Ishikawa (cell line): ENCODE measurements around the gene OR11A1.

Source experiments
- CEBPB ChIP-seq: IDR thresholded peaks from 2 replicates; pipeline ENCODE4 v1.6.1; 2012
- CREB1 ChIP-seq: IDR thresholded peaks from 2 replicates; pipeline ENCODE4 v1.6.1; 2012; ENCODE audit warnings: low read depth
- EP300 ChIP-seq: IDR thresholded peaks from 2 replicates; pipeline ENCODE4 v1.6.1; 2012; ENCODE audit warnings: borderline replicate concordance
- FOXM1 ChIP-seq: IDR thresholded peaks from 2 replicates; pipeline ENCODE4 v1.6.1; 2012; ENCODE audit warnings: low read depth, borderline replicate concordance
- NFIC ChIP-seq: IDR thresholded peaks from 2 replicates; pipeline ENCODE4 v1.6.1; 2012
- RAD21 ChIP-seq: IDR thresholded peaks from 2 replicates; pipeline ENCODE4 v1.6.1; 2012; ENCODE audit warnings: low read depth
- TAF1 ChIP-seq: IDR thresholded peaks from 2 replicates; pipeline ENCODE4 v1.6.1; 2012; ENCODE audit warnings: low read depth, mild to moderate bottlenecking
- TCF12 ChIP-seq: IDR thresholded peaks from 2 replicates; pipeline ENCODE4 v1.6.1; 2012; ENCODE audit warnings: low read depth
- YY1 ChIP-seq: IDR thresholded peaks from 2 replicates; pipeline ENCODE4 v1.6.1; 2012; ENCODE audit warnings: low read depth
- TF ChIP-seq, protein P1 (sequence below): IDR thresholded peaks from 2 replicates; pipeline ENCODE4 v1.6.1; 2012; ENCODE audit warnings: low read depth, mild to moderate bottlenecking
- TF ChIP-seq, protein P2 (sequence below): IDR thresholded peaks from 2 replicates; pipeline ENCODE4 v1.6.1; 2012
- TF ChIP-seq, protein P3 (sequence below): IDR thresholded peaks from 2 replicates; pipeline ENCODE4 v1.6.1; 2012

DNA sequence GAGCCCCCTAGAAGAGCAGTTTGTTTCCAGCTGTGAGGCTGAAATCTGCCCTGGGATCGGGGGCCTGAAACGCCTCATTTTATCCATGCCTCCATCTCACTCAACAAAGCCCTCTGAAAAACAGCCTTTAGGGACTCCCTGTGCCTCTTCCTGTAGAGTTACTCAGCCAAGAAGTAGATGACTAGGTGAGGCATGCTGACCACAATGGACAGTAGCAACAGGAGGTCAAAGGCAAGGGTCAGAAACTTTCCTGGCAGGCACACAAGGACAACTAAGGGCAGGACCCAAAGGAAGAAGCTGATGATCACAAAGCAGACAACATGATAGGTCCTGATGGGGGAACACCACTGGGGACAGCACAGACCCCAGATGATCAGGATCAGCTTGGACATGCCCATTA is 18.1 kb upstream of the OR11A1 start:
- TF ChIP-seq EP300 (no peak), RAD21 (no peak), CEBPB (no peak), TAF1 (no peak), CREB1 (no peak), YY1 (no peak), TCF12 (no peak), NFIC (no peak), FOXM1 (no peak)
- TF ChIP-seq, protein P1, sequence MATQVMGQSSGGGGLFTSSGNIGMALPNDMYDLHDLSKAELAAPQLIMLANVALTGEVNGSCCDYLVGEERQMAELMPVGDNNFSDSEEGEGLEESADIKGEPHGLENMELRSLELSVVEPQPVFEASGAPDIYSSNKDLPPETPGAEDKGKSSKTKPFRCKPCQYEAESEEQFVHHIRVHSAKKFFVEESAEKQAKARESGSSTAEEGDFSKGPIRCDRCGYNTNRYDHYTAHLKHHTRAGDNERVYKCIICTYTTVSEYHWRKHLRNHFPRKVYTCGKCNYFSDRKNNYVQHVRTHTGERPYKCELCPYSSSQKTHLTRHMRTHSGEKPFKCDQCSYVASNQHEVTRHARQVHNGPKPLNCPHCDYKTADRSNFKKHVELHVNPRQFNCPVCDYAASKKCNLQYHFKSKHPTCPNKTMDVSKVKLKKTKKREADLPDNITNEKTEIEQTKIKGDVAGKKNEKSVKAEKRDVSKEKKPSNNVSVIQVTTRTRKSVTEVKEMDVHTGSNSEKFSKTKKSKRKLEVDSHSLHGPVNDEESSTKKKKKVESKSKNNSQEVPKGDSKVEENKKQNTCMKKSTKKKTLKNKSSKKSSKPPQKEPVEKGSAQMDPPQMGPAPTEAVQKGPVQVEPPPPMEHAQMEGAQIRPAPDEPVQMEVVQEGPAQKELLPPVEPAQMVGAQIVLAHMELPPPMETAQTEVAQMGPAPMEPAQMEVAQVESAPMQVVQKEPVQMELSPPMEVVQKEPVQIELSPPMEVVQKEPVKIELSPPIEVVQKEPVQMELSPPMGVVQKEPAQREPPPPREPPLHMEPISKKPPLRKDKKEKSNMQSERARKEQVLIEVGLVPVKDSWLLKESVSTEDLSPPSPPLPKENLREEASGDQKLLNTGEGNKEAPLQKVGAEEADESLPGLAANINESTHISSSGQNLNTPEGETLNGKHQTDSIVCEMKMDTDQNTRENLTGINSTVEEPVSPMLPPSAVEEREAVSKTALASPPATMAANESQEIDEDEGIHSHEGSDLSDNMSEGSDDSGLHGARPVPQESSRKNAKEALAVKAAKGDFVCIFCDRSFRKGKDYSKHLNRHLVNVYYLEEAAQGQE: no peak
- TF ChIP-seq, protein P2, sequence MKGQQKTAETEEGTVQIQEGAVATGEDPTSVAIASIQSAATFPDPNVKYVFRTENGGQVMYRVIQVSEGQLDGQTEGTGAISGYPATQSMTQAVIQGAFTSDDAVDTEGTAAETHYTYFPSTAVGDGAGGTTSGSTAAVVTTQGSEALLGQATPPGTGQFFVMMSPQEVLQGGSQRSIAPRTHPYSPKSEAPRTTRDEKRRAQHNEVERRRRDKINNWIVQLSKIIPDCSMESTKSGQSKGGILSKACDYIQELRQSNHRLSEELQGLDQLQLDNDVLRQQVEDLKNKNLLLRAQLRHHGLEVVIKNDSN: no peak
- TF ChIP-seq, protein P3, sequence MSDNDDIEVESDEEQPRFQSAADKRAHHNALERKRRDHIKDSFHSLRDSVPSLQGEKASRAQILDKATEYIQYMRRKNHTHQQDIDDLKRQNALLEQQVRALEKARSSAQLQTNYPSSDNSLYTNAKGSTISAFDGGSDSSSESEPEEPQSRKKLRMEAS: no peak
